GM12878 (cell line): Measurements from ENCODE around the gene TRABD2B.

Source experiments
- KDM1A ChIP-seq: fragments of 200-600 bp; sonication (generic); IDR thresholded peaks from 2 replicates; pipeline ENCODE4 v1.6.1; 2016; ENCODE audit warnings: borderline replicate concordance
- MEF2A ChIP-seq: IDR thresholded peaks from 2 replicates; pipeline ENCODE4 v1.6.1; 2011; ENCODE audit warnings: low read depth, mild to moderate bottlenecking, low read length, moderate library complexity; ENCODE audit not compliant: insufficient read depth
- POLR2A ChIP-seq: IDR thresholded peaks from 2 replicates; pipeline ENCODE4 v1.6.1; 2011; ENCODE audit warnings: low read depth, mild to moderate bottlenecking, low read length
- TF ChIP-seq, protein P1 (sequence below): IDR thresholded peaks from 2 replicates; pipeline ENCODE4 v1.6.1; 2012; ENCODE audit warnings: low read depth, low read length, improper control_type of control experiment

DNA sequence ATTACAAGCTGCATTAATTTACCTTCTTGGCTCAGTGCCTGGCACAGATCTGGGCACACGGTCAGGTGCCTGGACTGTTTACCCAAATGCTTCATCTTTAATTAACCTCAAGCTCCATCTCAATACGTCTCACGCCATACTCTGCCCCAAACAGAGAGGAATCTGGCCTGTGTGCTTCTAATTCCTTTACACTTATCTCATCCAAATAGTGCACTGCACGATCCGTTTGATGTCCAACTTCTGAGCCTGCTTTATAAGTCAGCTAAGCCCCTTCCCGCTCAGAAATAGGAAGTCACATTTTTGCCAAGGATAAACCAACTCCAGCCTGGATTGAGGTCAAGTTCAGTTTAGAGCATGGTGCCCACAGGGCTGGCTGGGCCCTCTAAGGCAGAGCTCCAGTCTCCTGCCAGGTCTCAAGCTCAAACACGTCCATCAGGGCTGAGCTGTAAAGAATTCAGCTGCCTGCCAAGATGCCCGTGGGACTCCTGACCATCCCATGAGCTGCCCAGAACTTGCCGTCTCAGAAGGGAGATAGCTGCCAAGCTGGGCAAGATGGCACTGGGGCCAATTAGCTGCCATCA lies 233.5 kb downstream of the TRABD2B start:
- TF ChIP-seq, protein P1, sequence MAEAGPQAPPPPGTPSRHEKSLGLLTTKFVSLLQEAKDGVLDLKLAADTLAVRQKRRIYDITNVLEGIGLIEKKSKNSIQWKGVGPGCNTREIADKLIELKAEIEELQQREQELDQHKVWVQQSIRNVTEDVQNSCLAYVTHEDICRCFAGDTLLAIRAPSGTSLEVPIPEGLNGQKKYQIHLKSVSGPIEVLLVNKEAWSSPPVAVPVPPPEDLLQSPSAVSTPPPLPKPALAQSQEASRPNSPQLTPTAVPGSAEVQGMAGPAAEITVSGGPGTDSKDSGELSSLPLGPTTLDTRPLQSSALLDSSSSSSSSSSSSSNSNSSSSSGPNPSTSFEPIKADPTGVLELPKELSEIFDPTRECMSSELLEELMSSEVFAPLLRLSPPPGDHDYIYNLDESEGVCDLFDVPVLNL = no peak
- no peak for TF ChIP-seq POLR2A
- TF ChIP-seq MEF2A = no peak
- TF ChIP-seq KDM1A = no peak
